ENCODE results near the gene C1GALT1C1L. TPM values are rescaled to one million over a fixed set of nuclear protein-coding genes. Genes with fewer than 3 reads are reported as not detected.

C1GALT1C1L gene
- total and polyA plus RNA-seq, 2 donors (not counting 1 experiment from before 2014, with no cell fraction given), result not detected

DNA sequence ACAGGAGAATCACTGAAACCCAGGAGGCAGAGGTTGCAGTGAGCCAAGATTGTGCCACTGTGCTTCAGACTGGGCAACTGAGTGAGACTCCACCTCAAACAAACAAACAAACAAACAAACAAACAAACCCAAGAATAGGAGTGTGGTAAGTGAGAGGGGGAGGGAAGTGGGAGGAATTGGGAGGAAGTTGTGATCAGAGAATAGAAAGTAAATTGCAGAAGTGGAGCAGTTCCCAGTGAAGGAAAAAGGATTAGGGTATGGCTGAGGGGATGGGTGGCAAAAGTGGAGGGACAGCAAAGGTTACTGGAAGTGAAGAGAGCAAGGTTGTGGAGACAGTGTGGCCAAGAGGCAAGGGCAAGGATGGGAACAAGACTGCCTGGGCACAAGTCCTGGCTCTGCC lies 41.1 kb upstream of the C1GALT1C1L start:
- ATAC-seq (ENCODE audit: low read depth), result no peak
- H3K4me3 Mint-ChIP-seq, result no peak overlapping the region
- no peak overlapping the region for H2AFZ ChIP-seq (ENCODE audit: insufficient read depth, low read depth, low read length, poor library complexity, severe bottlenecking)
- peaks cover 7% of the 10 kb centered on the region for H3K27me3 Mint-ChIP-seq
- H3K4me1 ChIP-seq (ENCODE audit: control insufficient read depth in 2 of 2, insufficient read depth in 2 of 2, low read length in 2 of 2), result no peaks in the 10 kb centered on the region
- H3K27me3 ChIP-seq (replicated peaks in 1 of 4; ENCODE audit: control extremely low read depth in 1 of 4, control insufficient read depth in 3 of 4, insufficient read depth in 4 of 4, low read length in 3 of 4), result no peaks in the 10 kb centered on the region
- H3K27ac ChIP-seq (ENCODE audit: low read length in 2 of 2), result no peak overlapping the region
- no peak for TF ChIP-seq EZH2 (IDR thresholded peaks at IDR 0.05; ENCODE audit: borderline replicate concordance, insufficient read depth, low read depth, low read length, poor library complexity, severe bottlenecking)
- TF ChIP-seq, protein P1, sequence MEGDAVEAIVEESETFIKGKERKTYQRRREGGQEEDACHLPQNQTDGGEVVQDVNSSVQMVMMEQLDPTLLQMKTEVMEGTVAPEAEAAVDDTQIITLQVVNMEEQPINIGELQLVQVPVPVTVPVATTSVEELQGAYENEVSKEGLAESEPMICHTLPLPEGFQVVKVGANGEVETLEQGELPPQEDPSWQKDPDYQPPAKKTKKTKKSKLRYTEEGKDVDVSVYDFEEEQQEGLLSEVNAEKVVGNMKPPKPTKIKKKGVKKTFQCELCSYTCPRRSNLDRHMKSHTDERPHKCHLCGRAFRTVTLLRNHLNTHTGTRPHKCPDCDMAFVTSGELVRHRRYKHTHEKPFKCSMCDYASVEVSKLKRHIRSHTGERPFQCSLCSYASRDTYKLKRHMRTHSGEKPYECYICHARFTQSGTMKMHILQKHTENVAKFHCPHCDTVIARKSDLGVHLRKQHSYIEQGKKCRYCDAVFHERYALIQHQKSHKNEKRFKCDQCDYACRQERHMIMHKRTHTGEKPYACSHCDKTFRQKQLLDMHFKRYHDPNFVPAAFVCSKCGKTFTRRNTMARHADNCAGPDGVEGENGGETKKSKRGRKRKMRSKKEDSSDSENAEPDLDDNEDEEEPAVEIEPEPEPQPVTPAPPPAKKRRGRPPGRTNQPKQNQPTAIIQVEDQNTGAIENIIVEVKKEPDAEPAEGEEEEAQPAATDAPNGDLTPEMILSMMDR (IDR thresholded peaks at IDR 0.05), result no peak
- intact Hi-C loops (cut with micrococcal nuclease), result no loop called here
- no peaks in the 10 kb centered on the region for H3K9me3 Mint-ChIP-seq (ENCODE audit: insufficient read depth)
- no peak overlapping the region for H3K4me2 ChIP-seq (replicated peaks; ENCODE audit: low read depth, low read length, poor library complexity, severe bottlenecking)
- H3K36me3 ChIP-seq (replicated peaks in 1 of 2; ENCODE audit: control extremely low read depth in 1 of 2, control insufficient read depth in 1 of 2, extremely low read depth in 1 of 2, insufficient read depth in 2 of 2, low read length in 1 of 2), result no peaks in the 10 kb centered on the region
- H3K79me2 ChIP-seq (ENCODE audit: control insufficient read depth, insufficient read depth, low read length), result no peaks in the 10 kb centered on the region
- POLR2A ChIA-PET, result no interaction called here
- no peaks in the 10 kb centered on the region for H3K9me3 ChIP-seq (ENCODE audit: control extremely low read depth in 1 of 3, control insufficient read depth in 2 of 3, insufficient read depth in 1 of 3, low read length in 2 of 3)
- H3K4me1 Mint-ChIP-seq, result peaks cover 6% of the 10 kb centered on the region
- no peaks in the 10 kb centered on the region for H4K20me1 ChIP-seq (ENCODE audit: control insufficient read depth, insufficient read depth, low read length, poor library complexity, severe bottlenecking)
- no peak overlapping the region for H3K27ac Mint-ChIP-seq
- no peak overlapping the region for H3K9ac ChIP-seq (ENCODE audit: low read length)
- CTCF ChIA-PET, result no interaction called here
- H3K4me3 ChIP-seq (ENCODE audit: control extremely low read depth in 1 of 5, extremely low read depth in 1 of 5, insufficient read depth in 1 of 5, low read depth in 2 of 5, low read length in 4 of 5), result no peak overlapping the region
- no peak for DNase-seq

DNA sequence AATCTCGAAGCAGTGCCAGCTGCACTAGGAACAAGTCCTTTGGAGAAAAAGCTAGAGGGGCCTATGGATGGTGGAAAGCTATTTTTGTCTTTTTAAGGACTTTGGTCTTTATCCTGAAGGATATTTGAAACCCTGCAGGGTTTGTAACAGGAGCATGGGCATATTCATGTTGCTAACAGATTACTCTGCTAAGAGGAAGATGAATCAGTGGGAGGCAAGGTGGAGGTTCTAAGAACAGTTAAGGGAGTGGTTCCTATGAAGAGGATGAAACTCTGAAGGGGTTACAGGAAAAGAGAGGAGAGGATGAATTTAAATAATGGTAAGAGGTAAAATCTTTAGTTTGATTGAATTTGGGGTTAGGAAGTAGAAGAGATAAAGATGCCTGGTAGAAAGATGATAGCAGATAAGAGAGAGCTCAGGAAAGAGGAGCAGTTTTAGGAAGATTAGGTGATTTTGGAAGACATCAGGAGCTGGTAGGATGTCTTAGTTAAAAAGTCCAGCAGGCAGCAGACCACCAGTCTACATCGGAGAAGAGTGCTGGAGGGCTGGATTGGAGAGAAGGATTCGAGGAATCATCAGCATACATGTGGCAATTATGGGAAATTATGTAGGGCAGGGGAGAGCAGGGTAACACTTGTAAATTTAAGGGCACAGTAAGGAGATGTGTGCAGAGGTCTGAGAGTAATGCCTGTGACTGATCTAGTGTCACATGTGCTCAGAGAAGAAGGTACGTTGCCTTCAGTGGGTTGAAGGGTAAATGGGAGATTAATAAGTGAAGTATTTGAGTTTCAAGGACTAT lies 39.3 kb upstream of the C1GALT1C1L start:
- H3K4me1 ChIP-seq (ENCODE audit: control insufficient read depth in 2 of 2, insufficient read depth in 2 of 2, low read length in 2 of 2), result no peaks in the 10 kb centered on the region
- ChIA-PET CTCF (interaction anchor here (1.6 kb wide), 1 partner anchor 59 kb away, joined by 3 read pairs; the partner anchor contains the start of gene DYNC2LI1), POLR2A (no interaction called here)
- Mint-ChIP-seq H3K4me3 (no peak overlapping the region), H3K27ac (no peak overlapping the region), H3K4me1 (peaks cover 6% of the 10 kb centered on the region), H3K9me3 (ENCODE audit: insufficient read depth) (no peaks in the 10 kb centered on the region), H3K27me3 (peaks cover 15% of the 10 kb centered on the region)
- H3K27ac ChIP-seq (ENCODE audit: low read length in 2 of 2), result no peak overlapping the region
- TF ChIP-seq EZH2 (IDR thresholded peaks at IDR 0.05; ENCODE audit: borderline replicate concordance, insufficient read depth, low read depth, low read length, poor library complexity, severe bottlenecking), result no peak
- TF ChIP-seq, protein P1 (IDR thresholded peaks at IDR 0.05), result no peak
- DNase-seq (no peak), ATAC-seq (ENCODE audit: low read depth) (no peak)
- peaks cover 0 to 4% (median 3%) of the 10 kb centered on the region in 4 experiments for H3K27me3 ChIP-seq (replicated peaks in 1 of 4; ENCODE audit: control extremely low read depth in 1 of 4, control insufficient read depth in 3 of 4, insufficient read depth in 4 of 4, low read length in 3 of 4)
- intact Hi-C loops (cut with micrococcal nuclease), result no loop called here
- H2AFZ ChIP-seq (ENCODE audit: insufficient read depth, low read depth, low read length, poor library complexity, severe bottlenecking), result no peak overlapping the region
- no peaks in the 10 kb centered on the region for H3K9me3 ChIP-seq (ENCODE audit: control extremely low read depth in 1 of 3, control insufficient read depth in 2 of 3, insufficient read depth in 1 of 3, low read length in 2 of 3)
- 97% methylated on average over 3 of the region's 4 CpGs for WGBS (ENCODE audit: insufficient coverage)
- H3K4me3 ChIP-seq (ENCODE audit: control extremely low read depth in 1 of 5, extremely low read depth in 1 of 5, insufficient read depth in 1 of 5, low read depth in 2 of 5, low read length in 4 of 5), result no peak overlapping the region
- no peaks in the 10 kb centered on the region for H4K20me1 ChIP-seq (ENCODE audit: control insufficient read depth, insufficient read depth, low read length, poor library complexity, severe bottlenecking)
- H3K36me3 ChIP-seq (replicated peaks in 1 of 2; ENCODE audit: control extremely low read depth in 1 of 2, control insufficient read depth in 1 of 2, extremely low read depth in 1 of 2, insufficient read depth in 2 of 2, low read length in 1 of 2), result no peaks in the 10 kb centered on the region
- H3K4me2 ChIP-seq (replicated peaks; ENCODE audit: low read depth, low read length, poor library complexity, severe bottlenecking), result no peak overlapping the region
- no peaks in the 10 kb centered on the region for H3K79me2 ChIP-seq (ENCODE audit: control insufficient read depth, insufficient read depth, low read length)
- H3K9ac ChIP-seq (ENCODE audit: low read length), result no peak overlapping the region
